Right lobe of liver (tissue), 4 donors: Measurements from ENCODE around the gene LTBP3.

ENCODE experiments used
- CTCF ChIP-seq, 4 donors: fragments of 200-600 bp in 3 of 4; fragments of 450-650 bp in 1 of 4; IDR thresholded peaks; one replicate each; pipeline versions ENCODE4 v1.5.1 to v1.8.0; 2016 to 2022; ENCODE audit warnings: antibody characterized with exemption in 4 of 4, mild to moderate bottlenecking in 2 of 4
- POLR2A ChIP-seq: fragments of 450-650 bp; IDR thresholded peaks from one replicate; pipeline ENCODE4 v1.6.1; 2017; ENCODE audit warnings: antibody characterized with exemption, mild to moderate bottlenecking
- donor health status: DM: no; HTN: no; CAD: no.
- donor health status: DM: no; HTN: no; CAD: no.
- donor health status: DM: no; HTN: yes; CAD: no.

DNA sequence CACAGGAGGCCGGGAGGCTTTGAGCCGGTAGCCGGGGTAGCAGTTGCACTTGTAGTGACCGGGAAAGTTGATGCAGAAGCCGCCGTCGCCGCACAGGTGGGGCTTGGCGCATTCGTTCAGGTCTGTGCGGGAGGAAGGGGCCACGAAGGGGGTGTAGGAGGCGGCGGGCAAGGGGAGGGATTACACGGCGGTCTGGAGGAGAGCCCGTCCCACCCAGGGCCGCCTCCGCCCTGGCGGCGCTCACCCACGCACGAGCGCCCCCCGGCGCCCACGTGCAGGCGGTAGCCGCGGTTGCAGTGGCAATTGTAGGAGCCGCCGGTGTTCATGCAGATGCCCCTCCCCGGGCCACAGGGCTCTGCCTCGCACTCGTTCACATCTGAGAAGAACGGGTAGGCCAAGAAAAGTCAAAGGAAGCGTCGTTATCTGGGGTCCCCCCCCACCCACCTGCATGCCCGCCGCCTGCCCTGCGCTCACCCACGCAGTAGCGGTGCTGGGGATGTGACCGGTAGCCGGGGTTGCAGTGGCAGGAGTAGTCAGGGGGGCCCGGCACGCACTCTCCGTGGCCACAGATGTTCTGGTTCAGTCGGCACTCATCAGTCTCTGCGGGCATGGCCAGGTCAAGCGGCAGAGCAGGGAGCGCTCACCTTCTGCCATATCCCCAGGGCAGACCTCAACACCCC is 10.6 kb downstream of the LTBP3 start:
- TF ChIP-seq CTCF (IDR thresholded peaks at IDR 0.05) (no peak), POLR2A (no peak)
